Fibroblast of villous mesenchyme (primary cell): Measurements from ENCODE around the gene L1CAM. TPM values are rescaled to one million over a fixed set of nuclear protein-coding genes. Genes with fewer than 3 reads are reported as not detected.

Experiments used
- DNase-seq: peaks from one replicate; pipeline ENCODE4 v3.0.0-alpha.2; 2010; ENCODE audit warnings: low read depth
- H3K4me3 ChIP-seq: 2 replicates; pipeline ENCODE4 v1.5.1; 2011; ENCODE audit warnings: low read depth, mild to moderate bottlenecking, low read length
- CTCF ChIP-seq: IDR thresholded peaks from 2 replicates; pipeline ENCODE4 v1.5.1; 2012; ENCODE audit warnings: low read depth, mild to moderate bottlenecking, low read length; ENCODE audit not compliant: insufficient read depth
- total RNA-seq: library from RNA; depleted of rRNA; stranded (reverse); fragments of >200 nt; gene quantifications from 2 replicates; pipeline ENCODE4 v1.2.3, GENCODE V29; 2012

L1CAM gene
- total RNA-seq, 1 donor = 54.4 TPM

GRCh38 chrX:153845842-153846241 lies 40.1 kb downstream of the L1CAM start:
- DNase-seq = peak; percentile 21
- H3K4me3 ChIP-seq = no peak overlapping the region
- TF ChIP-seq CTCF = no peak

GRCh38 chrX:153845195-153845594 lies 40.8 kb downstream of the L1CAM start:
- TF ChIP-seq CTCF = no peak
- H3K4me3 ChIP-seq = no peak overlapping the region
- DNase-seq = no peak

GRCh38 chrX:153844509-153845082 lies 41.4 kb downstream of the L1CAM start:
- TF ChIP-seq CTCF = no peak
- no peak overlapping the region for H3K4me3 ChIP-seq
- no peak for DNase-seq

- TF ChIP-seq CTCF = no peak
- H3K4me3 ChIP-seq = no peak overlapping the region
- DNase-seq = no peak
Observed at GRCh38 chrX:153836921-153837320, 49.1 kb downstream of the L1CAM start.

- H3K4me3 ChIP-seq = no peak overlapping the region
- TF ChIP-seq CTCF = no peak
- DNase-seq = no peak
Observed at GRCh38 chrX:153832728-153833127, 53.2 kb downstream of the L1CAM start.

GRCh38 chrX:153831429-153832150 lies 54.4 kb downstream of the L1CAM start:
- no peak overlapping the region for H3K4me3 ChIP-seq
- DNase-seq = no peak
- TF ChIP-seq CTCF = no peak
